ES-I3 (cell line): ENCODE measurements around the gene PGM5.

Source experiments
- H3K36me3 ChIP-seq: 2 replicates; pipeline ENCODE4 v1.6.1; 2013; ENCODE audit warnings: mild to moderate bottlenecking, low read length, control low read depth, moderate library complexity; ENCODE audit not compliant: insufficient read depth
- H3K4me1 ChIP-seq: 2 replicates; pipeline ENCODE4 v1.6.1; 2013; ENCODE audit warnings: mild to moderate bottlenecking, control low read depth, low read length; ENCODE audit not compliant: insufficient read depth
- H3K9ac ChIP-seq: 2 replicates; pipeline ENCODE4 v1.6.1; 2013; ENCODE audit warnings: low read depth, mild to moderate bottlenecking, low read length, moderate library complexity
- H3K9me3 ChIP-seq: 2 replicates; pipeline ENCODE4 v1.6.1; 2013; ENCODE audit warnings: mild to moderate bottlenecking, low read length, moderate library complexity; ENCODE audit not compliant: control insufficient read depth, insufficient read depth

The PGM5 gene

GRCh38 chr9:68574150-68574549 is 217.7 kb downstream of the PGM5 start:
- Histone ChIP-seq H3K9ac (no peak overlapping the region), H3K9me3 (no peaks in the 10 kb centered on the region), H3K4me1 (no peaks in the 10 kb centered on the region), H3K36me3 (no peaks in the 10 kb centered on the region)

- no peaks in the 10 kb centered on the region for H3K36me3 ChIP-seq
- H3K4me1 ChIP-seq = no peaks in the 10 kb centered on the region
- no peak overlapping the region for H3K9ac ChIP-seq
- H3K9me3 ChIP-seq = no peaks in the 10 kb centered on the region
Observed at GRCh38 chr9:68575817-68576216, 219.4 kb downstream of the PGM5 start.

- H3K9ac ChIP-seq = no peak overlapping the region
Observed at GRCh38 chr9:68577774-68578591, 221.6 kb downstream of the PGM5 start.

More at GRCh38 chr9:68577774-68578591, 221.6 kb downstream of the PGM5 start:
- Histone ChIP-seq H3K36me3 (no peaks in the 10 kb centered on the region), H3K4me1 (no peaks in the 10 kb centered on the region), H3K9me3 (no peaks in the 10 kb centered on the region)
